CD4-positive, alpha-beta T cell treated with Interferon alpha-2 for 1 hour (primary cell): ENCODE measurements around the gene MTUS2.

Experiments used
- DNase-seq, 2 donors: peaks; one replicate each; pipeline ENCODE4 v3.0.0-alpha.2; 2020 to 2022

MTUS2 gene

DNA sequence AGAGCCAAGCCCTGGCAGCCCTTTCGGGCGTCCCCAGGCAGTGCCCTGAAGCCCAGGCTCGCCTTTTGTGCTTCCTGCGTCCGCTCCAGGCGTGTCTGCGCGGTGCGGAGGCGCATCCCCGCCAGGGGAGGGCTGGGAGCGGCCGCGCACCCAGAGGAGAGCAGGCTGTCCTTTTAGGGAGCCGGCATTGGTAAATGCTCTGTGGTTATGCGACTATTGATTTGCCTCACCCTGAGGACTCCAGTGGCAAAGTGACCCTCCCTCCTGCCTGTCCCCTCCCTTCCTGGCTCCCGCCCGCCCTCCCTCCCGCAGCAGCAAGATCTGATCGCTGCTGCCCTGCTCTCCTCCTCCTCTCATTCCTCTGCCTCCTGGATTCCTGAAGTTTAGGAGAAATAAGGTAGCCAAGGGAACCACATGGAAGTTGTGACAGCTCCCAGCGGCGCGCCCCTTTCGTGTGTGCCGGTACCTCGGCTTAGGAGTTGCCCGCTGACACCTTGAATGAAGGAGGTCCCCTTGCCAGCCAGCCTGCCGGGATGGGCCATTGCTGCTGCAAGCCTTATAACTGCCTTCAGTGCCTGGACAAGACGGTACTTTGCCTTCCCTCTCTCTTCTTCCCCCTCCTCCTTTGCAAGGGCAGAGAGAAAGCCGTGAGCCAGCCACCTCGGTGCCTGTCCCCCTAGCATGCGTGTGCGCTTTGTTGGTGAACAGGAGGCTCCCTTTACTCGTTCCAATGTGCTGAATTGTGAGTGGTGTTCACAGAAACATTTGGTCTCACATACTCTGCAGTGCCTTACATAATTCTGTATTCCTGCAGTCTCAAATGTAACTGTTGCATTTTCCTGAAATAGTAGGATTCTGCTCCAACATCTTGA lies 608.4 kb downstream of the MTUS2 start:
- DNase-seq, result no peak

- DNase-seq, result no peak
These were observed 609.3 kb downstream of the MTUS2 start for GRCh38 chr13:29429286-29429900.

GRCh38 chr13:29434217-29434945 lies 614.2 kb downstream of the MTUS2 start:
- no peak for DNase-seq

DNA sequence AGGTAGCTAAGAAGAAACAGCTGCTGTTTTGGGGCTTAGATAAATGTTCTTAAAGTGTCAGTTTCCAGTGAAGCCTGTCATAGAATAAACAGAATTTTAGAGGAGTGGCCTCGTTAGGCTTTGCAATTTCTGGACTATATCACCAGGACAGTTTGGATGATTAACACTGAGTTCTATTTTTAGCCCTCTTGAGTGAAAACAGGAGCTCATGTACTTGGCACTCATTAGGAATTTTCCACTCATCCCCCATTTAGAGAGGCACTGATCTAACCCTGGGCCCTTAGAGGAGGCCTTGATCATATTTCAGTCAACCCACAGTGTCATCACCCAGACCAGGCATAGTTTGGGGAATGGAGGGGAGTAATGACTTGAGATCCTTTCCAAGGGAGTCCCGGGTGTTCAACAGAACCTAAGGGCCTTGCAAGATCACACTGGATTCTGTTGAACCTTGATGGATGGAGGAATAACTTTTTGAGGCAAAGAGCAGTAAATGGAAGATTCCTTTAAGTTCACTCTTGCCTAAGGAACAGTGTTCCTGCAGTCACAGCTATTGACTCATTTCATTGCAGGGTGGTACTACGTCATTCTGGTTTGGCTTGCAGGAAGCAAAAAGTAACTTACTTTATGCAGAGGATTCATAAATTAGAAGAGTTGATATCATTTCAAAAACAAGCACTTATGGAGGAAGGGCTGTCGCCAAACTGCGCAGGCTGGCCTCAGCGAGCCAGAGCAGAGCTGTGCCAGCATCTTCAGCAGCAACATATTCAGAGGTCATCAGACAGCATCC lies 615.2 kb downstream of the MTUS2 start:
- DNase-seq, result no peak

DNA sequence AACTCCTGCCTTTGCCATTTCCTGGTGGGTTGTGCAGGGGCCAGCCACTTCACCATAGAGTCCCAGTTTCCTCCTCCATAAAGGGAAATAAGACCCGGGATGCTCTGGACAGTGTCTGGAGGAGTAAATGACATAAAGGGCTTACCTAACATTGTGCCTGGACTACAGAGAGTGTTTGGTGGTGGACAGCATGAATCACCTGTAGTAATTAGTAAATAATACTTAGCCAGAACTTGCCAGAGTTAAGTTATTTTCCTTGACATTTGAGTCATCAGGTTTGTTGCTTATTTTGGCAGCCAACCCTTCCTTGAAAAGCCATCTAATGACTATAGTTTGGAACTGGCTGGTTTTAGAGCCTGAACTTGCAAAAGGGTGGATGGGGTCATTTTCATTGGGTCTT lies 616.2 kb downstream of the MTUS2 start:
- DNase-seq, result no peak

DNA sequence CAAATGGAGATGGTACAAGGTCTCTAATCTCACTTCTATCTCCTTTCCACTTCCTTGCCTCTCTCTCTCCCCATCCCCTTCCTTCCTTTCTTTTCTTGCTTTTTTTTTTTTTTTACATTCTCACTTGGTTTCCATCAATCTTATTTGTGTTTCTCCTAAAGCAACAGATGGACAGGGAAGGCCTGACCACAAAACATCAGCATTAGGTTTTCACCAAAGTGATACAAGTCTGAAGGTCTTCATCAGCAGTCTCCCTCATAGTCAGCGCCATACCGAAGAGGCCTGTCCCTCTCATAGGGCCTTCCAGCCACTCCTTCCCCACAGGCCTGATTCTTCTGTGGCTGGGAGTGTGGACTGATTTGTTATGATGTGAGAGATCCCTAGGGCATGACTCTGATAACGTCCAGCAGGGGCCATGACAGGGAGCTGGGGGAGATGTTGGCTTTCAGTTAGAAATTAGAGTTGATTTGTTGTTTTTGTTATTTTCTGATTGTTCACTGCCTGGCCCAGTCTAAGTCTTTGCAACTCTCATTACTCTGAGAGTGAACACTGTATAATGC lies 616.7 kb downstream of the MTUS2 start:
- DNase-seq, result no peak

DNA sequence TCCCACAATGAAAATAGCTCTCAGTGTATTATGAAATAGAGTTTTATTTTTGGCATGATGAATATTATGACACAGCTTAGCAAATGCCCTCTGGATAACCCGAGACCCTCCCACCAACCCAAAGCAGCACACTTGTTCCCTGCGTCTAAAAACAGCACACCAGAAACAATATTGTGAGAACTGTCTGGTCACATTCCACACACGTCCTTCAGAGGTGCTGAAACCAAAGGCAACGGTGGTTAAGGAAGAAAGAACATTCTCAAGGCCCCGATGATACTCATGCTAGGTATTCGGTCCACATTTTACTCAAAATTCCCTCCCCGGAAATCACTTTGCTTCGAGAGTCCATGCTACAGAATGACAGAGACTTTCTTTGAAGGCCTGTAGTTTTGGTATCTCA lies 618.6 kb downstream of the MTUS2 start:
- DNase-seq, result no peak

DNA sequence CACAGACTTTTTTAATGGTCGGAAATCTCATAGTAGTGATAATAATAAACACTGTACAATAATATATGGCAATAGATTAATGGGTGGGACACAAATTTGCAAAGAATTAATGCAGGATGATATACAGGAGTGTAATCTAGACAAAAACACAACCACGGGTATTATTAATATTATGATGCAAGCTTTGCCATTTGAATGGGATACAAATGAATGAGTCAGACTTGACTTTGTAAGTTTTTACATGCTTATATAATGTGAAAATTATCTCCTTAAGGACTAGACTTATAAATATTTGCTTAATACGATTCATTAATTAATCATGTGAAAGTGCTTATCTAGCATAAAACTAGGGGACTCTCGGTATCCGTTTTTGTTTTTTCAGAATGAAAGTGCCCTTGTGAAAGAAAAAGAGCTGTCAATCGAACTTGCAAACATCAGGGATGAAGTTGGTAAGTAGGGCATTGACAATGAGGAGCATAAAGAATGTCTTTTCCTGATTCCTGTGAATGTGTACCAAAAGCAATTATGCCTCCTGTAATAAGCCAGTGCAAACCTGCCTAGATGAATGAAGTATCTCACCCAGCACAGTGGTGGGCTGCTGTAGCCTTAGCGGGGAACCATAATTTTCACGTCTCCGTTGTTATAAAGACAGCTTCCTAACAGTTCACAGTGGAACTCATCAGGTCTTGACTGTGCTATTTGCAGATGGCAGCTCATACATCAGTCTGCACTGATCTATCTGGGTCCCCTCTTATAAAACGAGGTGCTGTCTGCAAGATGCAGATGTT lies 619.7 kb downstream of the MTUS2 start:
- DNase-seq, result no peak

- DNase-seq, result no peak
These were observed 621.2 kb downstream of the MTUS2 start for GRCh38 chr13:29441306-29441705.

DNA sequence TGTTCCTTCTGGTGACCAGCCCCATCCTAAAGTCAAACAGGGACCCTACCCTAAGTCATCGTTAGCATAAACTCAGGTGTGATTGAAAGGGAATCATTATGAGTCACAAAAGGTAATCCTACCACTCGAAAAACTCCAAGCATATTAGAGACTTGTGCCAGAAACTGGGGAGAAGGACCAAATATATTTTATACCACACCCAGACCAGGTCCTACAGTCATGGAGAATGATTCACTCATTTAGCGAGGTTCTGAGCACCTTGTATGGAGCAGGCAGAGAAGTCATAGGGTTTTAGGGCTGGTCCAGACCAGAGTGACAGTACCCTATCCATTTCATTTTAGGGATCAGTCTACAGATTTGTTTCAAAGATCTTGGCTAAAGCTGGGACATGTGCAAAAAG lies 625.9 kb downstream of the MTUS2 start:
- DNase-seq, result no peak

- no peak for DNase-seq
These were observed 628.0 kb downstream of the MTUS2 start for GRCh38 chr13:29448174-29448573.

GRCh38 chr13:29449726-29450125 lies 629.6 kb downstream of the MTUS2 start:
- DNase-seq, result no peak

DNA sequence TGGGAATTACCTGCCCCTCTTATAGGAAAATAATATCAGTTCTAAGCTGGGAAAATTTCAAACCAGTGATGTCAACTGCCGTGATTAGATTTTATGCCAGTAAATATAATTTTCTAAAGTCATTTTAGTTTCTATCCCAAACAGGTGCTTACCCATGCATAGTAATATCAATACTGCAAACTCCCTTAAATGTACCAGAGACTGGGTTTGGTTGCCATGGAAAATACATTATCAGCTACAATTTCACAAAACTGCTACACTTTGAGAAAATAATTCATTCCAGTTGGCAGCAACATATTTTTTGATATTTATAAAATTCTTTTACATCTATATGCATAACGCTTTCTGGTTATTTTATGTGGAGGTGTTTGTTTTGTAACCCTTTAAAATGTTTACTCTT lies 631.8 kb downstream of the MTUS2 start:
- DNase-seq, result no peak

- DNase-seq, result no peak
These were observed 632.9 kb downstream of the MTUS2 start for GRCh38 chr13:29452773-29453616.

GRCh38 chr13:29453617-29454011 lies 633.5 kb downstream of the MTUS2 start:
- no peak for DNase-seq

DNA sequence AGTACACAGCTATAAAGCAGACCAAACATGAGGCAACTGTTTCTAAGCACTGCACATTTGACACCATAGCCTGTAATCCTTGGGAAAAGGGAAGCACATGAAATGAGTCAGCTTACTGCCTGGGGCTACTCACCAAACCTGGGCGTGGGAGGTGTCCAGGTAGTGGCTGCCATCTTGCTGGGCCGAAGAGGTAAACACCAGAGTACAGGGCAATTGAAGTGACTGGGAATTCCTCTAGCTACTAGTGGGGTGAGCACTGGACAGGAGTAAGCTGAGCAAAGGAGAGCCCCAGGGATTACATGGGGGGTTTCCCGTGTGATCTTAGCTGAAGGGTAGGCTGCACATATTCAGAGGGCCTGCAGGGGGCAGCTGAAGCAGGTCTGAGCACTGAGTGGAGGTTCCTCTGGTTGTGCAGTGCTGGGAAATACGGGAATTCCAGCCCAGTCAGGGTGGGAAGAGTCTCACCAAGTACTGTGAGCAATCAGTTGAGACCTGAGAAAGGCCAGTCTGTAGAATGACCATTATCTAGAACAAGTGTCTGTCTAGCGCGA lies 634.9 kb downstream of the MTUS2 start:
- no peak for DNase-seq

DNA sequence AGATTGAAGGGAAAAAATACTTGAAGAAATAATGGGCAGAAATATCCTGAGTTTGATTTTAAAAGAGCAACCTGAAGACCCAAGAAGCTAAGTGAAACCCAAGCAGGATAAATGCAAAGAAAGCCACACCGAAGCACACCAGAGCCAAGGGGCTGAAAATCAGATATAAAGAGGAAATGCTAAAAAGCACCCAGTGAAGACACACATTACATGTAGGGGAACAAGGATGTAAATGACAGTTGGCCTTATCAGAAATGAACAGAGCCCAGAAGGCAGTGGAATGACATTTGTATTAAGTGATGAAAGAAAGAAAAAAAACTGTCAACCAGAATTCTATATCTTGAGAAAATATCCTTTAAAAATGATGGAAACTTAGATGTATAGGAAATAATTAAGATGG lies 636.3 kb downstream of the MTUS2 start:
- DNase-seq, result no peak

DNA sequence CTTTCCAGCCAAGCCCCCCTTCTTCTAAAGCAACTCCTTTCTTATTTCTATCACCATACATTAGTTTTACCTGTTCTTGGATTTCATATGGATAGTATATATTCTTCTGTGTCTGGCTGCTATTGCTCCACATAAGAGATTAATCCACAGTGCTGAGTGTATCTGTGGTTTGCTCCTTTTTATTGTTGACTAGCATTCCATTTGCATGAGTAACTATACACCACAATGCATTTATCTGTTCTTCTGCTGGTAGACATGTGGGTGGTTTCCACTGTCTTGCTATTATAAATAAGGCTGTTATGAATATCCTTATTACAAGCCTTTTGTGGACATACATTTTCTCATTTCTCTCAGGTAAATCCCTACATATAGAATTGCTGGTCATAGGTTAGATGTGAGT lies 637.2 kb downstream of the MTUS2 start:
- DNase-seq, result no peak

GRCh38 chr13:29458419-29458818 lies 638.3 kb downstream of the MTUS2 start:
- DNase-seq, result no peak

GRCh38 chr13:29459813-29460355 lies 639.7 kb downstream of the MTUS2 start:
- DNase-seq, result no peak
